GM10847 (cell line): ENCODE measurements around the gene HOTAIR.

Source experiments
- POLR2A ChIP-seq: IDR thresholded peaks from 2 replicates; pipeline ENCODE4 v1.6.1; 2011; ENCODE audit not compliant: insufficient read length; ENCODE audit errors: extremely low read depth

Gene HOTAIR

DNA sequence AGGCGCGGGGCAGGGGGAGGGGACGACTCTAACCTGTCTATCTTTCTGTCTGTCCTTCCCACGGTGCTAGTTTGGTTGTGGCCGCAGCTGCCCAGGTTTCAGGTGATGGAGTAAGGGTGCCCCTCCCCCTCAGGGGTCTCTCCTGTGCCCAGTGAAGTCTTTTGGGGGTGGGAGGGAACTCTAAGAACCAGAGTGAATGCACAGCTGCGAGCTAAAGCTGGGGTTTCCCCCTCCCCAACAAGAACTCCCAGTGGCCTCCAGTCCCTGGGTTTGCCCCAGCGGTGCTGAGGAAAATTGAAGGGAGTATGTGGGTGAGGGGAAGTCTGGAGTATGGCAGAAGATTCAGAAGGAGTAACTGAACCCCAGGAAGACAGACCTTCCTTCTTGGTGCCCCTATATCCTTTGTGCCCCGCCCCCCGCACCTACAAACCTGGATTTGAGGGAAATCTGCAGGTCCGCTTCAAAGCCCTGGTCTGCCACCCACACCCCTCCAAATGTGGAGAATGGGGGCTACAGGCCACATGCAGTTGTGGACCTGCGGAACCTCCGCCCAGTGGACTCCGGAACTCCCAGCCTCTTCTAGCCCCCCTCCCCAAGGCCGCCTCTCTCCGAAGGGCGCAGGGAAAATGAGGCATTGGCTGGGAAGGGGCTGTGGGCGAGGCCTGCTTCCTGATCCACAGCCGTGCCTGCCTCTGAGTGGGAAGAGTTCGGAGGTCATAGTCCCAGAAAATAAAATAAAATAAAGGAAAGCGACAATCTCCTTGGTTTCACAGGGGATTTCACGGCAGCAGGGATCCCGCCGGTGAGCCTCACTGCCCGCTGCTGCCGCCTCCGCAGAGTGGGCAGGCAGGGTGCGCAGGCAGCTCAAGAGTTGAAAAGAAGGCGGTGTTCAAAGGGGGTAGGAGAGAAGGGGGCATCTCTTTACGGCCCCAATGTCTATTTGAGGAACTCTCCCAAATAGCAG, 21.8 kb upstream of the HOTAIR start:
- no peak for TF ChIP-seq POLR2A

DNA sequence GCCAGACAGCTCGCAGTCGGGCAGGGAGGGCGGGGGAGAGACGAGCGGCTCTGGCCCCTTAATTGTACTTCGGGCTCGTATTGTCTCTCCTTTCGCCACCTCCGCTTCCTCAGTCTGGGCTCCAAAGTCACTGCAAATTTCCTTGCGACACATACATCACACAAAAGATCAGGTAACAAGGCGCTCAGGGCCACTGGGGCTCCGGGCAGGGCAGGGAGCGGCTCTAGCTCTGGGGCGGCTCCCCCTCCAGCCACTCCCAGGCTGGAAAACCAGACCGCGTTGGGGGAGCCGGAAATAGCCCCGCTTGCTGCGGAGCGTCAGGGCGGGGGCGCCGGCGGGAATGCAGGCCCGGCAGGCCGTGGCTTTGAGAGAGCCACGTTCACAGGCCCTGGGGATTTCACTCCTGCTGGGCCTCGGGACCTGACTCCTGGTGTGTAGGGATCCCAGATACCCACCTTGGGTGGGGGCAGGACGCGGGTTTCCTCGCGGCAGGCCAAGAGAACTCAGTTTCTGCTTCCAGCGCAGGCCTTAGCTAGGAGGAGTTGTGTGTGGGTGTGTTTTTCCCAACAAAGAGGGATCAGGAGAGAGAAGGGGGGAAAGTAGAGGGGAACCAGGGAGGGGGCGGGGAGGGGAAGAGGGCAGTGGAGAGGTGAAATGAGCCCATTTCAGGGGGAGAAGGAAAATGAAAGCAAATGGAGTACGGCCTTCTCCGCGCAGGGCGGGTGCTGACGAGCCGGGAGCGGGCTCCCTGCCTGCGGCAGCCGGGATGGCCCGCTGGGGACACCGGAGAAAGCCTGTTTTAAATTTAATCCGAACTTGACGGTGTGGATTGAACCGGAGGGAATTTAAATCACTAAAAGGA, 20.9 kb upstream of the HOTAIR start:
- TF ChIP-seq POLR2A = no peak

DNA sequence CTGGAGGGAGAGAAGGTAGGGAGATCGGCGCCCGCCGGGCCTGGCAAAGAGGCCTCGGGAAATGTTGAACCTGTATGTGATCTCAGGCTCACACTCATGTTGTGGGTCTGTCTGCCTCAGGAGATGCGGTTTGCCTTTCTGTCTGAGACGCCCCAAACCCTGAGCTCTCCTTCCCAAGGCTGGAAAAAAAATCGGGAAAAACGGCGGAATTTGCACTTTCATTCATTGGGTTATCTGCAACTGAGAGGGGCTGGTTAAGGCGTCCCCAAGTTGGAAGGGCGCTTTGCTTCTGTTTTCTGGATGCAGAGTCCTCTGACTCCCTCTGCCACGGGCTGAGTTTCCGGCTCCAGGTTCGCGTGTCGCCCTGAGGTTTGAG, 20.2 kb upstream of the HOTAIR start:
- TF ChIP-seq POLR2A = no peak

DNA sequence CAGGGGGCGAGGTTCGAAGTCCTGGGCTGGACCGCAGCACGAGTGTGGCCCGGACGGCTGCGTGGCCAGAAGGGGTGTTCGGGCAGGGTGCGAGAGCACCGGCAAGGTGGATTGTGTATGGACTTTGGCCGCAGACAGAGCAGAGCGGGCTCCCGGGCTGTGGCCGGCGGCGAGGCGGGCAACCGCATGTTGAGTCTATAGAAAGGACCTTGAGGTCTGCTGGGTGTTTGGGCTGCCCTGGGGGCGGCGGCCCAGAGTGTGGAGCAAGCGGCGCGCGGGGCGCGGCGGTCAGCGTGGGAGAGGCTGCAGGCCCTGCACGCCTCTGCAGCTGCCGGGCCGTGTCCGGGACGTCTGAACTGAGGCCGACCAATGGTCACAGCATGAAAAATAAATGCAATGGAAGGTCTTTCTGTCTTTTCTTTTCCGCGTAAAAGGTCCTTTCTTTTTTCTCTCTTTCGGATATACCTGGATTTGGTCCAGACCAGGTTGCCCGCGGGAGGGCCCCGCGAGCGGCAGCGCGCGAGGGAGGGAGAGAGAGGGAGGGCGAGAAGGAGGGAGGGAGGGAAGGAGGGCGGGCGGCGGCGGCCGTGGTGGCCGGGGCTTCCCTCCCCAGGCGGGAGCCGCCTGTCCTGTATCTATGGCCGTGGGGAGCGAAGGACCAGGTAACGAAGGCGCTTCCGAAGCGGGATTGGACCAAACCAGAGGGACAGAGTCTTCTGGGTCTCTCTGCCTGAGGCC, 19.7 kb upstream of the HOTAIR start:
- TF ChIP-seq POLR2A = no peak

DNA sequence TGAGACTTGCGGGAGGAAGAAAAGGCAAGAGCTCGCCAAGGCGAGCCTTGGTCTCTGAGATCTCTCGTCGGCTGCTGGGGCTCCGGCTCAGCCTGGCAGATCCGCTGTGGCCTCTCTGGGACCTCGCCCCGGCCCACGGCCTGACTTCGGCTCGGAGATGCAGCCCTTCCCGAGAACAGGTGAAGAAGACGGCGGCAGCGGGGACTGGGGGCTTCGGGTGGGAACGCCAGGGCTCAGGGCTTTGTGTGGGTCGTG, 19.2 kb upstream of the HOTAIR start:
- no peak for TF ChIP-seq POLR2A

DNA sequence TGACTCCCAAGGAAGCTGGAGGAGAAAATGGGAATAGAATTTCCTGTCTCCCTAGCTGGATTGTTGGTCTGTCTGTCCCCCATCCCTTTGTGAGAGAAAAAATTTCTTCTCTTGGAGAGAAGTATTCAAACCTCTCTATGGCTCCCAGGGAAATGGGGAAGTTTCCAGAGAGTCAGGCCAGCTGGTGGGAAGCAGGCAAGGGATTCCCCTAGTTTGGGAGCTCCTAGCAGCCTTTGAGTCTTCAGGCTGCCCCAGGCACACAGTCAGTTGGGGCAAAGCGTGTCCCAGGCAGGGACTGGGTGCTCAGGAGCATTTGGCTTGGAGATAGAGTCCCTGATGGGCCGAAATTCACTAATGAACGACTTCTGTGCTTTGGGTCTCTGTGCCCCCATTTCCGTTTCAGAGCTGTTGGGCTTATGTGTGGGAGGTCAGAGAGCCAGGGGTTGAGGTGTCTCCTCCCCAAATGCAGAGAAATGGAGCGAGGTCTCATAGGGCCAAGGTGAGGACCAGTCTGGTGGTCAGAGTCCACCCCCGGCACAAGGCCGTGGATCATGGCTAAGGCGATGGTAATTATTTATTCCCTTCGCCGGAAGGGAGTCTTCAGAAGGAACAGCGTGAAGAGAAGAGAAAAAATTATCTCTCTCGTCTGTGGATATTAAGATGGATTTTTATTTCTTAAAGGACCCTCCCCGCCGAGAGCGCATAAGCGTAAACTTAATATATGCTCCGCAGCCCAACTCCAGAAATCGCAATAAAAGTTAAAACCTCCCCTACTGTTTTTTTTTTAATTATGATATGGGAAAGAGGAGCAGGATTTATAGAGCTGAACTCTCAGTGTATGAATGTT, 18.6 kb upstream of the HOTAIR start:
- TF ChIP-seq POLR2A = no peak

DNA sequence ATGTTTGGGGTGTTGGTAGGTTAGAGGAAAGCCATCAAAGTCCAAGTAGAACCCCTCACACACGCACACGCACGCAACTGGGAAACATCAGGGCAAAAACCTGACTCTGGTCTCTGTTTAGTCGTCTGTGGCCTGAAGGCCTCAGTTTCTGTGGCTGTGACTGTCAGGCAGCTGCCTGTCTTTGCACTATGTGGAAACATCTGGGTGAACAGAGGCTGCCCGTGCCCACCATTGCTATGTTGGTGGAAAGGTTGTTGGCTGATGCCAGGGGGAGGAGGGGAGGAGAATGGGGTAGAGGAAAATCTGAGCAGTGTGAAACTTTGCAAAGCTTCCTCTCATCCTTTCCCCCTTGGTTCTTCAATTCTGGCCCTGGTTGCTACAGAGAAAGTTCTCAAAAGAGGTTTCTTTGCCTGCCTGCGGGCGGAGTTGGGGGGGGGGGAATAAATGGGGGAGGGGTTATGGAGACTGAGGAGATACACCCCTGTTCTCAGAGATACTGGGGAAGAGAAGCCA, 17.7 kb upstream of the HOTAIR start:
- TF ChIP-seq POLR2A = no peak

DNA sequence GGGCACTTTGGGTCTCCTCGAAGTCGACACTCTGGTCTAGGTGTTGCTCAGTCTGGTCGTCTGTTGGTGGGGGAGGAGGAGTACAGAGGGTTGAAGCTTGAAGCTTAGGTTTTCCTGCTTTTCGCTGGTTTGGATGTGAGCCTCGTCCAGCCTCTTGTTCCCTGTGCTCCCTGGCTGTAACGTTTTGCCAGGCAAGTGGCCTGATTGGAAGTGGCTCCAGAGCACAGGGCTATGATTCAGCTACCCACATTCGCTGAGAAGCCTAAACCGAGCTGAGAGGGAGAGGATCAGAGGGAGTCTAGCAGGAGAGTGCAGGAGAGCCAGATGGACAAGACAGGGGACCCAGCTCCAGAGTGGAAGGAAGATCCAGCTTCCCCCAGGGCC, 16.3 kb upstream of the HOTAIR start:
- TF ChIP-seq POLR2A = no peak

DNA sequence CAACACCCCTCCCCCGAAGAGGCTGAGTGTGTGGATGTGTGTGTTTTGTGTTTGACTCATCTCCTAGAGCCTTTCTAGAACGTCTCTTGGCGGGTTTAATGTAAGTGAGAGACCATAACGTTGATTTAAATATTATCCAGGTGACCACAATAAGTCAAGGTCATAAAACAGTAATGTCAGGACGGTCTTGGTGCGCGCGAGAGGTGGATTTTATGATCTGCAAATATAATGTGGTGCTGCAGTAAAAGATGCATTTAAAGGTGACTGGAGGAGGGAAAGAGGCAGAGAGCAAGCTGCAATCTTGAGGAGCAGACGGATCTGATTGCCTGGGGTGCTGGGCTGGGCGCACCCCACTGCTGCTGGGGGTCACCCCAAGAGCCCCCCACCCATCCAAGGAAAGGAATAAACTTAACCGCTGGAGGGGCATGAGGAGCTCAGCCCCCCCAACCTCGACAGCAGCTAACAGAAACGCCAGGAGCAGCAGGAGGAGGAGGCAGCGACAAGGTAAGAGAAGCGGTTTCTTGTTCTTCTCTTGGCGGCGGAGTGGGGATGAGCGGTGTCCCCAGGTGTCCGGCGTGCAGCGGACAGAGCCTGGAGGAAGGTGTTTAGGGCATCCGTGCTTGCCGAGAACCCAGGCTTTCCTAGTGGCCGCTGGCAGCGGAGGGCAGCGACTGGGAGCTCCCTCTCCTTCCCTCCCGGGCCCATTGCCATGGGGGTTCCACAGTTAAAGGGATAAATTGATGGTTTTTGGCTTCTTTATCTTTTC, 15.7 kb upstream of the HOTAIR start:
- TF ChIP-seq POLR2A = no peak

DNA sequence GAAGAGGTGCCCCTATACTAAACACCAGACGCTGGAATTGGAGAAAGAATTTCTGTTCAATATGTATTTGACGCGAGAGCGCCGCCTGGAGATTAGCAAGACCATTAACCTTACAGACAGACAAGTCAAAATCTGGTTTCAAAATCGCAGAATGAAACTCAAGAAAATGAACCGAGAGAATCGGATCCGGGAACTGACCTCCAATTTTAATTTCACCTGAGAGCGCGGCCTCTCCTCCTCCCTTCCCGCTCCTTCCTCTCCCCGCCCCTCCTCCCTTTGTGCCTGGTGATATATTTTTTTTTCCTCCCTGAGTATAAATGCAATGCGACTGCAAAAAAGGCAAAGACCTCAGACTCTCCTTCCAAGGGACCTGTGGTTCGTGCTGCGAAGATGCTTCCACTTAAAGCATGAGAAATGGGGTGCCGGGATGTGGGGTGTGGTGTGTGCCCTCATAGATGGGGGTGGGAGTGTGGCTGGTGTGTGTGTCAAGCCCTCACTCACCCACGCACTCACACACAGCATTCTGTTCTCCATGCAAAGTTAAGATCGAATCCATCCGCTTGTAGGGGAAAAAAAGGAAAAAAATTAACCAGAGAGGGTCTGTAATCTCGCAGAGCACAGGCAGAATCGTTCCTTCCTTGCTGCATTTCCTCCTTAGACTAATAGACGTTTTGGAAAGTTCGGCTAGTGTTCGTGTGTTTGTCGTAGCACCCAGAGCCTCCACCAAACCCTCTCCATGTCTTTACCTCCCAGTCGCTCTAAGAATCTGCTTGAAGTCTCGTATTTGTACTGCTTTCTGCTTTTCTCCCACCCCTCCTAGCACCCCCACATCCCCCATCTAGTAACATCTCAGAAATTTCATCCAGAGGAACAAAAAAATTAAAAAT, 14.7 kb upstream of the HOTAIR start:
- no peak for TF ChIP-seq POLR2A

DNA sequence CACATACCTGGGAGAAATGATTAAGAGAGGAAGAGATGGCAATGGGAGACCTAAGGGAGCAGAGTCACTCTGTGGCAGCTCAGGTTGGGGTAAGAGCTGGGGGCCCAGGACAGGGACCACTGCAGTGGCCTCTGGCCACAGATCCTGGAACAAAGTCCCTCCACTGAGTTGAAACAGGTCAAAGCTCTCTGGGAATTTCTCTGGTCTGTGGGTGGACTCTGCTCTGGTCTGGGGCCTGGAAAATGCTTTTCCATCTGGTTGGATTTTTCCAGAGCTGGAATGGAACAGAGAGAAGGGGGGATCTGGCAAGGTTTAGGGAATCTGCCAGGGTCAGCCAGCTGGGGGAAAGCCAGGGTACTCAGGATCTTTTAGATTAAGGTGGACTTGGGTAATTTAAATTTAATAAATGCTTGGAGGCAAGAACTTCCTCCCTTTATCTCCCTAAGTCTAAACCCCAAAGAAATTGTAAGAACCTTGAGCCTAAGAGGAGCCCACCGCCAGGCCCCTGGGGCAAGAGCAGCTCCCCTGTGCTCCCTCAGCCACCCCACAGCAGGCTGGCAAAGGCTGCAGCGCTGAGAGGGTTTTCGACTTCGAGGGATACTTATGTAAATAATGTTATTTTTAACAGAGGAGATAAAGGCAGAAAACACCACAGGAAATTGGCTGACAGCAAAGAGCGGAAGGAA, 13.9 kb upstream of the HOTAIR start:
- TF ChIP-seq POLR2A = no peak

DNA sequence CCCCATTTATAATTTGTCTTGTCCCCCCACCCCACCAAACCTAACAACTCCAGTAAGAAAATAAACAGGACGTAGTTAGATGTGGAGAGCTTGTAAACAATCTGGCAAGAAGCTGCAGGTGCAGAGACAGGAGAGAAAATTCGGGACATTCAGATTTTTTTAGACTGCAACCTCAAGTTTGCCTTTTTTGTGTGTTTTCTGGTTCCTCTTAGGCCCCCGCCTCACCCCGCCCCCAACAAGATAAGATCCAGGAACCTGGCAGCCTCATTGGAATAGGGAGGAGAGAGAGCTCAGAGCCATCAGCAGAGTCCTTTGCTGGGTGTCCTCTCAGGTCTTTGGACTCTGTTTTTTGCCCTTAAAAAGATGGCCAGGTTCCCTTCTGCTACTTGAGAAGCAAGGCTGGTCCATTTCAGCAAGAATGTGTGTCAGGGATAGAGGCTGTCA, 13.1 kb upstream of the HOTAIR start:
- no peak for TF ChIP-seq POLR2A
